ENCODE data around the gene NFYC. TPM values are rescaled to one million over a fixed set of nuclear protein-coding genes. Genes with fewer than 3 reads are reported as not detected.
A peak's percentile ranks its signal among the peaks of the same experiment; 100 is the strongest.

Gene NFYC
- total and polyA plus RNA-seq, 8 donors = 54.6 to 98.1 (median 86.0) TPM

GRCh38 chr1:40648928-40649591 is 42.4 kb upstream of the NFYC start:
- no peak for TF ChIP-seq CTCF (IDR thresholded peaks at IDR 0.05)
- intact Hi-C loops (cut with DNase I) = no loop called here

GRCh38 chr1:40649592-40649930 is 41.9 kb upstream of the NFYC start:
- DNase-seq = no peak
- intact Hi-C loops (cut with DNase I) = no loop called here
- ATAC-seq = no peak
- no peaks in the 10 kb centered on the region for H3K9me3 ChIP-seq
- no peak for TF ChIP-seq CTCF (IDR thresholded peaks at IDR 0.05)
- no peak overlapping the region for H3K4me3 ChIP-seq
- H3K36me3 ChIP-seq = no peaks in the 10 kb centered on the region
- H3K27me3 ChIP-seq = peaks cover 0 to 13% of the 10 kb centered on the region in 2 donors
- H3K27ac ChIP-seq = peak overlapping the region in 1 of 2 donors; percentile 16
- H3K4me1 ChIP-seq = no peaks in the 10 kb centered on the region

More at GRCh38 chr1:40648928-40649591, 42.4 kb upstream of the NFYC start:
- Histone ChIP-seq H3K4me3 (no peak overlapping the region), H3K9me3 (no peaks in the 10 kb centered on the region), H3K27me3 (peaks cover 0 to 9% of the 10 kb centered on the region in 2 donors), H3K4me1 (no peaks in the 10 kb centered on the region), H3K36me3 (no peaks in the 10 kb centered on the region), H3K27ac (no peak overlapping the region)
- no peak for ATAC-seq
- no peak for DNase-seq

GRCh38 chr1:40650075-40650474 is 41.4 kb upstream of the NFYC start:
- ATAC-seq (peak; percentile 34), DNase-seq (no peak)
- Histone ChIP-seq H3K36me3 (no peaks in the 10 kb centered on the region), H3K4me1 (no peaks in the 10 kb centered on the region), H3K27me3 (peaks cover 0 to 13% of the 10 kb centered on the region in 2 donors), H3K9me3 (no peaks in the 10 kb centered on the region), H3K4me3 (no peak overlapping the region), H3K27ac (peak overlapping the region in 1 of 2 donors; percentile 16)
- TF ChIP-seq CTCF (IDR thresholded peaks at IDR 0.05) = no peak
- intact Hi-C loops (cut with DNase I) = no loop called here

- TF ChIP-seq CTCF (IDR thresholded peaks at IDR 0.05) = no peak
- peaks cover 0 to 13% of the 10 kb centered on the region in 2 donors for H3K27me3 ChIP-seq
- H3K36me3 ChIP-seq = no peaks in the 10 kb centered on the region
- no peaks in the 10 kb centered on the region for H3K4me1 ChIP-seq
- no peaks in the 10 kb centered on the region for H3K9me3 ChIP-seq
- DNase-seq = no peak
- no peak overlapping the region for H3K4me3 ChIP-seq
- intact Hi-C loops (cut with DNase I) = no loop called here
- ATAC-seq = peak; percentile 65
- no peak overlapping the region for H3K27ac ChIP-seq
These were observed 40.2 kb upstream of the NFYC start for GRCh38 chr1:40651138-40651857.

GRCh38 chr1:40652468-40652867 is 39.0 kb upstream of the NFYC start:
- ATAC-seq = no peak
- no peak overlapping the region for H3K4me3 ChIP-seq

More at GRCh38 chr1:40652468-40652867, 39.0 kb upstream of the NFYC start:
- TF ChIP-seq CTCF (IDR thresholded peaks at IDR 0.05) = no peak
- peaks cover 0 to 13% of the 10 kb centered on the region in 2 donors for H3K27me3 ChIP-seq
- H3K36me3 ChIP-seq = no peaks in the 10 kb centered on the region
- DNase-seq = no peak
- intact Hi-C loops (cut with DNase I) = no loop called here
- H3K27ac ChIP-seq = no peak overlapping the region
- H3K4me1 ChIP-seq = no peaks in the 10 kb centered on the region
- H3K9me3 ChIP-seq = no peaks in the 10 kb centered on the region
